Neural progenitor cell (in vitro differentiated cells): Measurements from ENCODE around the gene SOST.

Experiments
- CTCF ChIP-seq: fragments of 200-600 bp; sonication (generic); IDR thresholded peaks from 2 replicates; pipeline ENCODE4 v1.5.1; 2017; ENCODE audit warnings: antibody characterized with exemption, mild to moderate bottlenecking
- EZH2 ChIP-seq: fragments of 200-600 bp; sonication (generic); IDR thresholded peaks from 2 replicates; pipeline ENCODE4 v1.6.1; 2017; ENCODE audit warnings: antibody characterized with exemption, mild to moderate bottlenecking, moderate library complexity
- EZH2phosphoT487 ChIP-seq: fragments of 200-600 bp; sonication (generic); IDR thresholded peaks from 2 replicates; pipeline ENCODE4 v1.6.1; 2017; ENCODE audit warnings: antibody characterized with exemption

GRCh38 chr17:43753493-43754129, 5.0 kb downstream of the SOST start:
- TF ChIP-seq CTCF (no peak), EZH2 (no peak), EZH2phosphoT487 (no peak)
